GM18867 (cell line): ENCODE measurements around the gene LZTR1.

Source experiments
- ATAC-seq: cut with Tn5 transposase; IDR thresholded peaks from one replicate; pipeline ENCODE4 v1.9.1; 2021; ENCODE audit warnings: mild to moderate bottlenecking, moderate library complexity; ENCODE audit not compliant: unreplicated experiment

LZTR1 gene

DNA sequence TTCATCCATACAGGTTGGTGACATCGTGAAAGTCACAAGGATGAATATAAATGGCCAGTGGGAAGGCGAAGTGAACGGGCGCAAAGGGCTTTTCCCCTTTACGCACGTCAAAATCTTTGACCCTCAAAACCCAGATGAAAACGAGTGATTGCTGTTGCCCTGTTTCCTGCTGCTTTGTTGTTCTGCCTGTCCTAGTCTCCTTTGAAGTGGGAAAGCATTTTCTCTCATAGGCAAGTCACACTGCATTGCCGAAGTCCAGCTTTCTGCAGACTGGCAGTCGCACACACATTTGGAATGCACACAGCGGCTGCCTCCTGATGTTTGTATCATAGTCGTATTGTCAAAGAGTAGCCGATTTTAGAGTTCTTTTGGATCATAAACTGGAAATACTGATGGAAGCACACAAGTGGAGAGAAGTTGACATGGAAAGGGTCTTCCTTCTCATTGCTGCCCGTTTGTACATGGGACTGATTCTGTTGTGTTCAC lies 32.4 kb upstream of the LZTR1 start:
- ATAC-seq = no peak

DNA sequence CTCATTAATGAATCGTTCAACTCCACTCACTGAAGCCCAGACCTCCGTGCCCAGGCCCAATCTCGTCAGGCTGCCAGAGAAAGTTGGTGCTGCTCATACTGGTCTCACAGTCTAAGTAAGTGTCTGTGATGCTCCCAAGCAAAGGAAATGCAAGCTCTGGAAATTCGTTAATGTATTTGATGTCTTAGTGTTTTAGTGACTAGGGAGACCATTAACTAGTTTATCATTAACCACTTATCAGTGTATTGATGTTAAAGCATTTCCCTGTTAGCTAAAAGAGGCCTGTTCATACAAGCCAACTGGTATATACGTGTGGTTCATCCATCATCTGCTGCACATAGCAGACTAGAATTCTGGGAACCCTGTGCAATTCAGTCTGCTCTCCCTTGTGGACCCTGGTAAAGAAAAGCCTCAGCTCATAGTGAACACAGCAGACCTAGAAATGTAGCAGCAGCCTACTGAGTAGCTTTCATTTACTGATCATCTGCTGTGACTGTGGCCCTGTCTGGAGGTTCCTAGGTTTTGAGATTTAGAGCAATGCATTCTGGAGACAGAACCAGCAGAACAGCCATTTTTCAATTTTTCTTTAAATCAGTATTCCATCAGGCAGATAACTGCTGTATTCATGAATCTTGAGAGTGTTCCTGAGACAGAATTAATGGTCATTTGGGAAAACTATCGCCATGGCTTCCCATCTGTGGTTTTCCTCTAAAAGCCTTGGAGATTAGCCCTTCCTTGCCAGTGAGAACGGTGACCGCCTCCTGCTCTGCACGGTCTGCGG lies 30.8 kb upstream of the LZTR1 start:
- ATAC-seq = no peak

DNA sequence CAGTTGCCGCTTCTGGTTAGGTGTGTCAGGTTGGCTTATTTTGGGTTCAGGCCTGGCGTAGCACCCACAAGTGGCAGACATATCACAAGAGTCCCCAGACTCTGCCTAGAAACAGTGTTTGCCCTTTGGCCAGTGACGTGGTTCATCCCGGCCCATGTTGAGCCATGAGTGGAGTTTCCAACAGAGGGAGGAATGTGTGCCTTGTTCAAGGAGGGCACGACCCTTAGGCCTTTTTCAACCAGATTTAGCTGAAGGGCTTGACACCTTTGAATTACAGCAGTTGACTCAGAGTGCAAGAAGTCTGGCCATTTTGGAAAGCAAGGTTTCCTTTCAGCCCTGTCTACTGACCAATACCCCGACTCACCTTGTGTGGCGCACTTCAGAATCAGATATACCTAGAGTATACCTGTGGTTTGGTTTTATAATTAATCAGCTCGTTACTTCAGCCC lies 30.1 kb upstream of the LZTR1 start:
- ATAC-seq = no peak

DNA sequence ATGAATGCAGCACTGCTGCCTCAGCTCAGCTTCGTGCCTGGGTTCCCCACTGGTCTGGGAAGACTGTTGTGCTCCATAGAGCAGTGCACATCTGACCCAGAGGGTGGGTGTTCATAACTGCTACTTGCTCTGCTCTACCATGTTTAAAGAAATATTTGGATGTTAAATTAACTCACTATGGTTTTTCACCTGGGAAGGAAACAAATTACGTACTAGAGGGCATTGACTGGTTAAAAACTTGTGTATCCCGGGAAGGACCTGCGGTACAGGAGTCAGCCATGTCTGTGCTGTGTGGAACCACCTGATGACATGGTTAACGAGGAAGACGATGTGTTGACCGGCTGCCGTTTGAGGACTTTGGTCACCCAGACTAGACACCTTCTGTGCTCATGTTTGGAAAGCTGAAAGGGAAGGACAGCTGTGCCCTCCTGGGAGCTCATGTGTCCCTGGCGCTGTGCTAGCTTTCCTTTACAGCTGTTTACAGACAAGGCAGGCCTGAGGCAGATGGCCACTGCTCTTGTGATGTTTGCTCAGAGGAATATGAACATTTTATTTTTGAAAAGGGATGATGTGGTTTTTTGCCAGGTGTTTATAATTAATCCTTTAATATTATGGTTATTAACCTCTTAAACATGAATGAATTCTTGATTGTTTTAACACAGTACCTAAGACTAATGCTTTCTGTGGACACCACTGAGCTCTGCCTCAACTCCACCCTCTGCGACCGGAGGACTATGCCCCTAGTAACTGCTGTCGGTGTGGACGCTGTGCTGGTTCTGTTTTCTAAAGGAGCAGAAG lies 29.4 kb upstream of the LZTR1 start:
- no peak for ATAC-seq

DNA sequence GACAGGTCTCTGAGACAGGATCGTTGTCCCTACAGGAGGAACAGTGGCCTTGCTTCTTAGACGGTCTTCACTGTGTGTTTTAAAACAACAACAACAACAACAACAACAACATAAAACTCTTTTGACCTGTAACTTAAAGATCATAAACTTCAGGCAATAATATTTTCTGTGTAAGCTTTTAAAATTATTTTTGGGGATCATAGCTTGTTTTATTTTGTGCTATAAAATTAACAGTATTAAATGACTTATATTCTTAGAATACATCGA lies 28.8 kb upstream of the LZTR1 start:
- ATAC-seq = no peak

DNA sequence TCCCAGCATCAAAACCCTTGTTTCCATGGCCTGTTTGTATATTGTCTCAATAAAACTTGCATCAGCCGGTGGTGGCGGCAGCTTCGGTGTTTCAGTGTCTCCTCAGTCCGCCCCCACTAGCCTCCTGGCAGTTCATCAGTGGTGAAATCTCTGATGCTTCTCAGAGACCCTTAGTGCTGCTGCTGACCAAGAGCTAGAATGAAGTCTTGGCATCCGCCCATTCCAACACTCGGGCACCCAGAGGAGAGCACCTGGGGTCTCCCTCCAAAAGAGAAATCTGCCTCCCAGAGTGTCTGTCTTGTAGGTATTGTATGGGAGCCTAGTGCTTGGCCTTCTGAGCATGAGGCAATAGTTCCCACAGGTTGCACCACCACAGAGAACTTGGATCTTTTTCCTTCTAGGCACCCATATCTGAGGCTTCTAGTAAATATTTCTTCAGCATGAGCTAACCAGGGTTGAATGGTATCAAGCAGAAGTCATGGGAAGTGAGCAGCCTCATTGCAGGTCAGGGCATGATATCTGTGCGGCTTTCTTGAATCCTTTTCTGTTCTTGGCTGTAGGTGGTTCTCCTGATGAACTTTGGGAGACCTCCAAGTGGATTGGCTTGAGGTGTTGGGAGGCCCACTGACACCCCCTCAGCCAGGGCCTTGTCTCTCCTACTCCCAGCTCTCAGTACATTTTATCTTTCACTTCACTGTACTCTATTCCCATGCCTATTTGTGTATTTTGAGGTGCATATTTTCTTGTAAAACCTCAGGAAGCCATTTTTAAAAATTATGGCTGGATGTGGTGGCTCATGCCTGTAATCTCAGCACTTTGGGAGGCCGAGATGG lies 28.2 kb upstream of the LZTR1 start:
- ATAC-seq = no peak

DNA sequence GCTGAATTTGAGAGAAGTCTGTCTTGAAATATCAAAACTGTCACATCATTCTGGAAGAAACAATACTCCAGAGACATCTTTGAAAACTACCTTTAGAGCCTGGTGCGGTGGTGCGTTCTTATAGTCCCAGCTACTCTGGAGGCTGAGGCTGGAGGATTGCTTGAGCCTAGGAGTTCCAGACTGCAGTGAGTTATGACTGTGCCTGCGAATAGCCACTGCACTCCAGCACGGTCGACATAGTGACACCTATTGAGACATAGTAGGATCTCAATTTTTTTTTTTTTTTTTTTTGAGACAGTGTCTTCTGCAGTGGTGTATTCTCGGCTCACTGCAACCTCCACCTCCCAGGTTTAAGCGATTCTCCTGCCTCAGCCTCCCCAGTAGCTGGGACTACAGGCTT lies 26.5 kb upstream of the LZTR1 start:
- ATAC-seq = no peak

DNA sequence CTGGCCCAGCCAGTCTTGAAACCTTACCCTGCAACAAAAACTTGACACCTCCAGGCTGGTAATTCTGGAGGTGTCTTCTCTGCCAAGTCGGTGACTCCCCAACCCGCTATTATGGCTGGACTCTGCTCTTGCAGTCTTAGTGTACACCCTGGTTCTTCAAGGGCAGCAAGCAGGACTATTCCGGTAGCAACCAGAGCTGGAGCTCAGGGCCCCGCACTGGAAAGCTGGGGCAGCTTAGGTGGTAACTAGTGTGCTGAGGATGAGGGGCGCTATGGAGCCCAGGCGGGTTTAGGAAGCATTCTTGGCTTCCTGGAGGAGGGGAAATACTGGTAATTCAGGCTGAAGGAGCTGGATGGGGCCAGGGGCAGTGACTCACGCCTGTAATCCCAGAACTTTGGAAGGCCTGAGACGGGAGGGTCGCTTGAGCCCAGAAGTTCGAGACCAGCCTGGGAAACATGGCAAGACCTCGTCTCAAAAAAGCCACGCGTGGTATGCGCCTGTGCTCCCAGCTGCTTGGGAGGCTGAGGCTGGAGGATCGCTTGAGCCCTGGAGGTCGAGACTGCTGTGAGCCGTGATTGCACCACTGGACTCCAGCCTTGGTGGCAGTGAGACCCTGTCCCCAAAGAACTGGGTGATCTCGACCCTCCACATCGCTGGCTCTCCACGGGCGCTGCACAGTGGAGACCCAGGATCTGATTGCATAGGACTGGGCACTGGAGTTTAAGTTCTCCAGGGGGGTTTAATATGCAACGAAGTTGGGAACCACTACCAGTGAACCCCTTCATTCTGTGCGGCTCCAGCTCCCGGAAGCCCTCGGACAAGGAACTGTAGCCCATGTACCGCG lies 25.6 kb upstream of the LZTR1 start:
- ATAC-seq = no peak

DNA sequence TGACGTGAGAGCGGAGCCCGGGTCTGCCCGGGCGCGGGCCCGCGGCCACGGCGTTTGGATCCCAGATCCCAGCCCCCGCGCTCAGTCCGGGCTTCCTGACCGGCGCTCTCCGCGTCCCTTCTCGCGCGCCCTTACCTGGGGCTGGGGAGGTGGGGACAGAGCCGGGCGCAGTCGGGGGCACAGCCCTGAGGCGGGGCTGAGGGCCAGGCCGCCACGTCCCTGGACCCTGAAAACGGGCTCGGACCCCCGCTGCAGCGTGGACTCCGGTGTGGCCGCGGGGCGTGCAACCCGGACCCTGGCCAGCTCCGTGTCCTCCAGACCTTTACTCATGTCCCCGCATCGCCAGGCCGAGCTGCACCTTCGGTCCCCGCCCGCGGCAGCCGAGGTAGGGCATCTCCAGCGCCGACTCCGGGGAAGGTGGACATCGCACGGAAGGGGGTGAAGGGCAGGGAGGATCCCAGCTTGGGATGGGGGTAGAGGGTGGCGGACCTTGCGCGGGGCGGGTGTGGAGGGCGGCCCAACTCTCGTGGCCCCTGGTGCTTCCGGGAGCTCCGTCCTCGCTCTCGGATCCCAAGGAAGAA lies 24.9 kb upstream of the LZTR1 start:
- ATAC-seq = no peak

DNA sequence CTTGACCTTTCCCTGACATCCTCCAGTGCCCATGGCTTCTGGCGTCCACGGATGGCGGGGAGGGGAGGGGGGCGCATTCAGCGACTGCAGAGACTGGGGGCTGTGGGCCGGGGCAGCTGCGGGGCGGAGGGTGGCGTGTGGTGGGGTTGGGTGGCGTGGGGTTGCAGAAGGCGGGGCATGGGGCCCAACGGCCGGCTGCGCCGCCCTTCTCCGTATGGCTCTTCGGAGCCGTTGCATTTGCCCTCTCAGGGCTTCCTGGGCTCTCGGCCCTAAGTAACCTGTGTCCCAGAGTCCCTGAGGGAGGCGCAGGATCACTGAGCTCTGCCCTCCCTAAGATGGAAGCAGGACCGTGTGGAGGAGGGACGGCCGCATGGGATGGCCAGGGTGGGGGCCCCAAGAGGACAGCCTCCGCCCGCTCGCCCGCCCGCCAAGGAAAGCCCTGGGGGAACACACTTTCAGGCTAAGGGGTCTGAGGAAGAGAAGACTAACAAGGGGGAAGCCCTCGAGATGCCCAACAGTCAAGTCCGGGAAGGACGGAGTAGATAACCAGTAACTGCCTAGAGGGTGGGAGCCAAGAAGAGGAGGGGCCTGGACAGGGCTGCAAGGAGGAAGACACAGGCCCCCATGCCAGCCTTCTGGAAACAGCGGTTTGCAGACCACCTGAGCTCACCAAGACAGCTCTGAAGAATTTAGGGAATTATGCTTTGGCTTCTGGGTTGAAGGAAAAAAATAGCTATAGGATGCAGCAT lies 24.2 kb upstream of the LZTR1 start:
- ATAC-seq = no peak

DNA sequence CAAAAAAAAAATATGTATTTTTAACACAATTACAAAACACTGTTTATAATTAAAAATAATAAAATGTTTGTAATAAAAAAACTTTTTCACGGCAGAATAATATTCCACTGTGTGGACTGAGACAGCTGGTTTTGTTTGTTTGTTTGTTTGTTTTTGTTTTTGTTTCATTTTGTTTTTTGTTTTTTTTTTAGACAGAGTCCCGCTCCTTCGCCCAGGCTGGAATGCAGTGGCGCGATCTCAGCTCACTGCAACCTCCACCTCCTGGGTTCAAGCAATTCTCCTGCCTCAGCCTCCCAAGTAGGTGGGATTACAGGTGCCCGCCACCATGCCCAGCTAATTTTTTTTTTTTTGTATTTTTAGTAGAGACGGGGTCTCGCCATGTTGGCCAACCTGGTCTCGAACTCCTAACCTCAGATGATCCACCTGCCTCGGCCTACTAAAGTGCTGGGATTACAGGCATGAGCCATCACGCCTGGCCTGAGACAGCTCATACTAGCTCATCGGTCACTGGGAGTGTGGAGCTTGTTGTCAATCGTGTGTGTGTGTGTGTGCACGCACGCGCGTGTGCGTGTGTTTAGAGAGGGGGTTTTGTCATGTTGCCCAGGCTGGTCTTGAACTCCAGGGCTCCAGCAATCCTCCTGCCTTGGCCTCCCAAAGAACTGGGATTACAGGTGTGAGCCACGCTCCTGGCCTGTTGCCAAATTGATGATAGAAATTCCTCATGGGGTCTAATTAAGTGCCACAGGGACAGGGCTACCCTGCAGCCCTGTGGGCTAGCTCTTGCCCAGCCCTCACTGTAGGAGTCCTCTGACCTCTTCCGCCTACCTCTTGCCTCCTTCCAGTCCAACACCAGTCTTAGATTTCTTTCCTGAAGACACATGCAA lies 22.3 kb upstream of the LZTR1 start:
- ATAC-seq = no peak

DNA sequence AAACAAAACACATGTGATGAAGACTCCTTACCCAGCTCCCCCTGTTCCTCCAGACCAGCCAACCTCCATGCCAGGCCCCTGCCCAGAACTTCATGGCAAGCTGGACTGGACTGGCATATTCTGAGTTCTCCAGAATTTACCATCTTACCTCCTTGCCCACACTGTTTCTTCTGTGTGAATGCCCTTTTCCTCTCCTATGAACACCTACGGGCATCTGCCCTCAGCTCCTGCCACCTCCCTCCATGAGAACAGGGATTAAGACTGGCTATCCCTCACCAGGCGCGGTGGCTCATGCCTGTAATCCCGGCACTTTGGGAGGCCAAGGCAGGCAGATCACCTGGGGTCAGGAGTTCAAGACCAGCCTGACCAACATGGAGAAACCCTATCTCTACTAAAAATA lies 21.5 kb upstream of the LZTR1 start:
- no peak for ATAC-seq

DNA sequence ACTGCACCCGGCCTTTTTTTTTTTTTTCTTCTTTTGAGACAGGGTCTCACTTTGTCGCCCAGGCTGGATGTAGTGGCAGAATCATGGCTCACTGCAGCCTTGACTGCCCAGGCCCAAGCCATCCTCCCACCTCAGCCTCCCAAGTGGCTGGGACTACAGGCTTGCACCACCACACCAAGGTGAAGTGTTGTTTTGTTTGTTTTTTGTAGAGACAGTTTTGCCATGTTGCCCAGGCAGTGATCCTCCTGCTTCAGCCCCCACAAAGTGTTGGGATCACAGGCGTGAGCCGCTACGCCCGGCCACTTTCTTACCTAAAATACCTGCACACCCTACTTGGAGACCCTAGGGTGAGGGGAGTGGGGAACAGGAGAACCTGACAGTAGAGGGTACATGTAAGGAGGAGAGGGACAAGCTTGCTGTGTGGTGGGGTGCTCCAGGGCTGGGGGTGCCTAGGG lies 19.6 kb upstream of the LZTR1 start:
- no peak for ATAC-seq

DNA sequence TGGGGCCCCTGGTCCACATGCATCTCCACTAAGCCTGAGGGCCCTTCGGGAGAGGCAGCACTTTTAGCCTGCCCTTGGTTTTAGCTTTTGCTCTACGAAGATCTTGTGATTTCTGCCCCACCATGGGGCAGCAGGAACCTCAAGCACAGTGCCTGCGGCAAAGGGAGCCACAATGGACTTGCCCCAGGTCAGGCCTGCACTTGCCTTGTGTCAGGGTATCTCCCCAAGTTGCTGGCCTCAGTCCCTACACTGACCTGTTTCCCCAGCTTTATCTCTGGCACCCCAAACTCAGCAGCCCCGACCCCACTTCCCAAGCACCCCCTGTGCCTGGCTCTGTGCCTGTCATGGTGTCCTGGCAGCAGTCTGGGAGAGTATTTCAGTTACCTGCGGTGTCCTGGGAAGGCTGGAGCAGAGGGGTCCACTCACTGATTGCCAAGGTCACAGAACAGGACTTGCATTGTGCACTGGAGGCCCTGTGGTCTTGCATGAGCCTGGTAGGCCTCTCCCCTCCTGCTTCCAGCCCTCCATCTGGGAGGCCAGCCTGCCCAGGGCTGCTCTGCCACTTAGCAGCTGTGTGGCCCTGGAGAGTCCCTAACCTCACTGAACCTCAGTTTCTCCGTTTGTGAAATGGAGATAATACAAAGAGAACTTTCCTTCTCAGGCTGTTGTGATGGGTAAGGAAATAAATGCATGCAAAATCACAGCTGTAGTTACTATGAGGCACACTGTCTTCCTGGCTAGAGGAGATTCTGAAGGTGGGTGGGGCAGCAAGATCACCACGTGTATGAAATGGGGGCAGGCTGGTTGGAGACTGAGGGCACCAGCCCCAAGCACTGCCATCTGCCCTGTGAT lies 18.7 kb upstream of the LZTR1 start:
- ATAC-seq = no peak

DNA sequence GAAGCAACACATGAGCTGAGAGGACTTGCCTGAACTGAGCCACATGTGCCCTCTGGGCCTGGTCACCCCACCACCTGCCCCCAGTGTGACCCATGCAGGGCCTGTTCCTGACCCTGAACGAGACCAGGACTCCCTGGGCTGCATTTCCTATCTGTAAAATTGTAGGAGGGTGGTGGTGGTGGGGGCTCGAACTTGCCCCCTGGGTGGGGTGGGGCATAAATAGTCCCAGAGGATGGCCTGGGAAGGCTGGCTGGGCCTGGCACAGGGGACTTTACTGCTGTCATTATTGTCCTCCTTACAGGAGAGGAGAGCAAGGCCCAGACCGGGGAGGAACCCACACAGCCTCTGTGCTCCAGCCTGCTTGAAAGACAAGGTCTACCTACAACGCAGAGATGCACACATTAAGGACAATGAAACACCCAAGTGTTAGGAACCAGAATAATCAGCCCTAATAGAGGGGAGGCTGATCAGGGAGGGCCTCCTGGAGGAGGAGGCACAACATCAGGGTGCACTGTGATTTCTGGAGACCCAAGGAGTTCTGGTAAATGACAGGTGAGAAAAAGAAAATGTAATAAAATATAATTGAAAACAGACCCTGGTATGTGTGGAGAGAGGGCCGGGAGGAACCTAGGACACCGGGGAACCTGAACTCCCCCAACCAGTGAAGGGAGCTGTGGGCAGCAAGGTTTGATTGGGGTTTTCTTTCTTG lies 17.9 kb upstream of the LZTR1 start:
- ATAC-seq = no peak

DNA sequence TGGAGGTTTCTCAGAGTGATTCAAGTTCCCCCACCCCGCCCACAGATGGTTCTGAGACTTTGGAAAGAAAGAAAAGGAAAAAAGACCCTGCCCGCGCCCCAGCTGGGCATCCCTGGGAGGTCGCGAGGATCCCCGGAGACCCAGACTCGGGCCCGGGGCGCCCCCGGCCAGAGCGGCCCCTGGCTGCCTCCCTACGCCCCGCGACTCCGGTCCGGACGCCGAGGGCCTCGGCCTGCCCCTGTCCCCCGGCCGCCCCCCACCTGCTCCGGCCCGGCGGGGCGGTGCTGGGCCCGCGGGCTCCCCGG lies 17.3 kb upstream of the LZTR1 start:
- ATAC-seq = no peak
